HCT116 (cell line): ENCODE measurements around the gene ADCY1. TPM values are rescaled to one million over a fixed set of nuclear protein-coding genes. Genes with fewer than 3 reads are reported as not detected.

Experiments used
- ATAC-seq: fragments of 200-7000 bp; cut with Tn5 transposase; 2 replicates; pipeline ENCODE4 v1.9.1; 2020; ENCODE audit warnings: mild to moderate bottlenecking, moderate library complexity
- BruUV-seq: library from RNA; stranded (reverse); fragments of 400-500 nt; replicated peaks from 2 replicates; lab custom pipeline; 2021; lab: Mats Ljungman, UMichigan
- CTCF ChIA-PET: fragments of 300-600 bp; sonication (Branson Sonifier 250); formaldehyde crosslinking; loops from one replicate; lab custom pipeline; 2021; ENCODE audit warnings: antibody characterized with exemption; lab: Charles Lee
- POLR2A ChIA-PET: fragments of 300-600, 350-600 bp; sonication (Branson Sonifier 250); formaldehyde crosslinking; loops from one replicate; lab custom pipeline; 2021; ENCODE audit warnings: antibody characterized with exemption; lab: Charles Lee
- RAD21 ChIA-PET, 2 experiments: fragments of 300-600 bp; sonication (Branson Sonifier 250); formaldehyde crosslinking; loops; one replicate each; lab custom pipeline; 2023; ENCODE audit warnings: low total read pairs in 2 of 2; ENCODE audit not compliant: uncharacterized antibody in 2 of 2, unreplicated experiment in 2 of 2, low non-redundant PET in 1 of 2; lab: Charles Lee
- DNase-seq: peaks from one replicate; pipeline ENCODE4 v3.0.0-alpha.2; 2010; ENCODE audit warnings: low read depth, low spot score
- H2AFZ ChIP-seq: fragments of 200-600 bp; shearing (Covaris generic), sonication (generic); 2 replicates; pipeline ENCODE4 v1.6.1; 2017; ENCODE audit warnings: low read depth, mixed run types, mixed read lengths, antibody characterized with exemption, low read length; ENCODE audit not compliant: poor library complexity, severe bottlenecking
- H3K27ac ChIP-seq: 2 replicates; pipeline ENCODE4 v1.5.1; 2012; ENCODE audit warnings: low read depth, low read length
- H3K27me3 ChIP-seq: fragments of 200-600 bp; sonication (generic); 2 replicates; pipeline ENCODE4 v1.6.1; 2016; ENCODE audit warnings: mixed run types, low read length, mixed read lengths; ENCODE audit not compliant: insufficient read depth
- H3K36me3 ChIP-seq, 2 experiments: fragments of 200-500 bp in 1 of 2; fragments of 200-600 bp in 1 of 2; sonication (Bioruptor generic) in 1 of 2; sonication (generic) in 1 of 2; 2 replicates each; pipeline versions ENCODE4 v1.5.1 to v1.6.1; 2014 to 2016; ENCODE audit warnings: low read length in 2 of 2, inconsistent platforms in 1 of 2, mixed read lengths in 1 of 2, mixed run types in 1 of 2; ENCODE audit not compliant: insufficient read depth in 2 of 2, control insufficient read depth in 1 of 2
- H3K4me1 ChIP-seq, 2 experiments: fragments of 200-600 bp in 1 of 2; sonication (generic) in 1 of 2; 2 replicates each; pipeline versions ENCODE4 v1.5.1 to v1.6.1; 2012 to 2017; ENCODE audit warnings: low read length in 2 of 2, inconsistent platforms in 1 of 2, mild to moderate bottlenecking in 1 of 2, mixed read lengths in 1 of 2, mixed run types in 1 of 2, moderate library complexity in 1 of 2; ENCODE audit not compliant: insufficient read depth in 2 of 2, control insufficient read depth in 1 of 2
- H3K4me2 ChIP-seq: fragments of 200-600 bp; sonication (generic); 2 replicates; pipeline ENCODE4 v1.6.1; 2017; ENCODE audit warnings: mixed run types, low read length, mixed read lengths
- H3K4me3 ChIP-seq, 2 experiments: fragments of 200-600 bp in 1 of 2; sonication (generic) in 1 of 2; replicated peaks in 1 of 2; 2 replicates each; pipeline ENCODE4 v1.5.1; 2011 to 2016; ENCODE audit warnings: low read length in 2 of 2, control low read depth in 1 of 2, low read depth in 1 of 2, mild to moderate bottlenecking in 1 of 2, mixed read lengths in 1 of 2, mixed run types in 1 of 2
- H3K79me2 ChIP-seq: fragments of 200-600 bp; sonication (generic); 2 replicates; pipeline ENCODE4 v1.6.1; 2017; ENCODE audit warnings: mild to moderate bottlenecking, mixed run types, low read length, moderate library complexity, mixed read lengths; ENCODE audit not compliant: insufficient read depth
- H3K9ac ChIP-seq: fragments of 200-600 bp; sonication (generic); 2 replicates; pipeline ENCODE4 v1.6.1; 2016; ENCODE audit warnings: low read length, mixed read lengths
- H3K9me2 ChIP-seq: fragments of 200-600 bp; sonication (generic), shearing (Covaris generic); 2 replicates; pipeline ENCODE4 v1.6.1; 2017; ENCODE audit warnings: mixed run types, mild to moderate bottlenecking, moderate library complexity; ENCODE audit not compliant: insufficient read depth
- H3K9me3 ChIP-seq, 2 experiments: fragments of 200-500 bp in 1 of 2; fragments of 200-600 bp in 1 of 2; sonication (Bioruptor generic) in 1 of 2; sonication (generic) in 1 of 2; 2 replicates each; pipeline ENCODE4 v1.6.1; 2014 to 2017; ENCODE audit warnings: low read length in 2 of 2, mixed read lengths in 2 of 2, inconsistent platforms in 1 of 2, low read depth in 1 of 2, mild to moderate bottlenecking in 1 of 2, mixed run types in 1 of 2, moderate library complexity in 1 of 2; ENCODE audit not compliant: control insufficient read depth in 1 of 2, insufficient read depth in 1 of 2
- H4K20me1 ChIP-seq: fragments of 200-600 bp; sonication (generic), shearing (Covaris generic); 2 replicates; pipeline ENCODE4 v1.6.1; 2017; ENCODE audit warnings: mixed run types, mild to moderate bottlenecking, moderate library complexity; ENCODE audit not compliant: insufficient read depth
- CBX3 ChIP-seq: IDR thresholded peaks from 2 replicates; pipeline ENCODE4 v1.6.1; 2012; ENCODE audit warnings: low read depth
- CEBPB ChIP-seq: IDR thresholded peaks from 2 replicates; pipeline ENCODE4 v1.6.1; 2012; ENCODE audit warnings: low read depth
- CTCF ChIP-seq, 3 experiments: fragments of 200-600 bp in 1 of 3; sonication (generic) in 1 of 3; IDR thresholded peaks in 2 of 3; conservative IDR thresholded peaks in 1 of 3; 2 replicates each; pipeline ENCODE4 v1.5.1; 2012 to 2017; ENCODE audit warnings: low read depth in 2 of 3, low read length in 2 of 3, antibody characterized with exemption in 1 of 3, borderline replicate concordance in 1 of 3, control low read depth in 1 of 3, mild to moderate bottlenecking in 1 of 3, mixed read lengths in 1 of 3, mixed run types in 1 of 3, moderate library complexity in 1 of 3; ENCODE audit not compliant: insufficient read depth in 1 of 3
- ELF1 ChIP-seq: IDR thresholded peaks from 2 replicates; pipeline ENCODE4 v1.6.1; 2012; ENCODE audit warnings: low read depth, borderline replicate concordance
- EZH2 ChIP-seq: fragments of 200-600 bp; sonication (generic); IDR thresholded peaks from 2 replicates; pipeline ENCODE4 v1.6.1; 2017; ENCODE audit warnings: antibody characterized with exemption, mixed run types
- EZH2phosphoT487 ChIP-seq: fragments of 200-600 bp; IDR thresholded peaks from 2 replicates; pipeline ENCODE4 v1.6.1; 2018; ENCODE audit warnings: antibody characterized with exemption, borderline replicate concordance
- JUND ChIP-seq: IDR thresholded peaks from 2 replicates; pipeline ENCODE4 v1.6.1; 2012
- MAX ChIP-seq: IDR thresholded peaks from 2 replicates; pipeline ENCODE4 v1.6.1; 2012
- POLR2A ChIP-seq: IDR thresholded peaks from 2 replicates; pipeline ENCODE4 v1.7.0; 2011; ENCODE audit warnings: borderline replicate concordance; ENCODE audit not compliant: insufficient read depth, insufficient read length; ENCODE audit errors: extremely low read depth
- RAD21 ChIP-seq: IDR thresholded peaks from 2 replicates; pipeline ENCODE4 v1.6.1; 2012; ENCODE audit warnings: low read depth, mild to moderate bottlenecking
- SIN3A ChIP-seq: IDR thresholded peaks from 2 replicates; pipeline ENCODE4 v1.6.1; 2012; ENCODE audit warnings: low read depth
- SP1 ChIP-seq: IDR thresholded peaks from 2 replicates; pipeline ENCODE4 v1.6.1; 2012; ENCODE audit warnings: low read depth
- SRF ChIP-seq: IDR thresholded peaks from 2 replicates; pipeline ENCODE4 v1.6.1; 2012; ENCODE audit warnings: low read depth
- TCF7L2 ChIP-seq: IDR thresholded peaks from 2 replicates; pipeline ENCODE4 v1.7.0; 2011; ENCODE audit warnings: borderline replicate concordance, inconsistent platforms; ENCODE audit not compliant: insufficient read depth, insufficient read length; ENCODE audit errors: extremely low read depth
- YY1 ChIP-seq: IDR thresholded peaks from 2 replicates; pipeline ENCODE4 v1.6.1; 2011; ENCODE audit warnings: low read length, low read depth, moderate library complexity, mild to moderate bottlenecking; ENCODE audit not compliant: insufficient replicate concordance; ENCODE audit errors: extremely low read depth
- ZFX ChIP-seq: fragments of 450-650 bp; IDR thresholded peaks from 2 replicates; pipeline ENCODE4 v1.6.1; 2017
- intact Hi-C: fragments of 100-400 bp; cut with micrococcal nuclease; formaldehyde crosslinking; loops from 2 replicates; pipeline ENCODE4 v1.10.0; 2022
- total RNA-seq: library from RNA; stranded (reverse); gene quantifications from one replicate; pipeline ENCODE4 v1.2.1, GENCODE V29; 2021; ENCODE audit not compliant: unreplicated experiment

Gene ADCY1
- total RNA-seq, 1 experiment from 2014 or later, result 0.05 TPM

GRCh38 chr7:45654341-45654740, 80.2 kb downstream of the ADCY1 start:
- no TSS peak for BruUV-seq
- Histone ChIP-seq H3K4me3 (no peak overlapping the region), H3K4me2 (no peak overlapping the region), H3K9me2 (no peaks in the 10 kb centered on the region), H3K79me2 (no peaks in the 10 kb centered on the region), H3K9me3 (no peaks in the 10 kb centered on the region), H3K4me1 (no peaks in the 10 kb centered on the region), H3K27me3 (no peaks in the 10 kb centered on the region), H3K27ac (no peak overlapping the region), H3K36me3 (no peaks in the 10 kb centered on the region), H3K9ac (no peak overlapping the region), H4K20me1 (no peaks in the 10 kb centered on the region), H2AFZ (no peak overlapping the region)
- ATAC-seq, result no peak
- CTCF ChIA-PET, result no interaction called here
- DNase-seq, result no peak
- POLR2A ChIA-PET, result no interaction called here
- intact Hi-C loops, result no loop called here
- RAD21 ChIA-PET, result no interaction called here
- TF ChIP-seq EZH2phosphoT487 (no peak), YY1 (no peak), POLR2A (no peak), CTCF (IDR thresholded peaks at IDR 0.05 in 2 of 3, conservative IDR thresholded peaks at IDR 0.05 in 1 of 3; ENCODE audit: borderline replicate concordance in 1 of 3, insufficient read depth in 1 of 3, low read depth in 2 of 3, low read length in 2 of 3) (no peak), TCF7L2 (no peak), SIN3A (no peak), EZH2 (no peak), RAD21 (no peak), SP1 (no peak), JUND (no peak), SRF (no peak), CBX3 (no peak), MAX (no peak), ZFX (no peak), CEBPB (no peak), ELF1 (no peak)
- TF ChIP-seq, all 23 proteins: peak for 0
